Keratinocyte (primary cell): Measurements from ENCODE around the gene SLC2A4RG. TPM values are rescaled to one million over a fixed set of nuclear protein-coding genes. Genes with fewer than 3 reads are reported as not detected.

Source experiments
- DNase-seq: peaks from one replicate; pipeline ENCODE4 v3.0.0-alpha.2; 2011; ENCODE audit warnings: low read depth, missing footprints, low spot score
- FAIRE-seq: peaks from 2 replicates; lab custom pipeline; 2011; peaks lifted over from hg19 to GRCh38; lab: Jason Lieb, UNC
- H2AFZ ChIP-seq: 2 replicates; pipeline ENCODE4 v1.6.0; 2012; ENCODE audit warnings: low read length, control low read depth, inconsistent platforms; ENCODE audit not compliant: control insufficient read depth
- H3K27ac ChIP-seq: 2 replicates; pipeline ENCODE4 v1.5.1; 2011; ENCODE audit warnings: low read length; ENCODE audit not compliant: control insufficient read depth, insufficient read depth
- H3K27me3 ChIP-seq: 3 replicates; pipeline ENCODE4 v1.6.0; 2011; ENCODE audit warnings: low read length; ENCODE audit not compliant: control insufficient read depth, insufficient read depth; ENCODE audit errors: extremely low read depth
- H3K36me3 ChIP-seq, 2 experiments: 2 replicates in 1 of 2; 3 replicates in 1 of 2; pipeline ENCODE4 v1.5.1; 2011; ENCODE audit warnings: low read length in 2 of 2, mild to moderate bottlenecking in 1 of 2; ENCODE audit not compliant: control insufficient read depth in 2 of 2, insufficient read depth in 2 of 2; ENCODE audit errors: extremely low read depth in 1 of 2
- H3K4me1 ChIP-seq: 3 replicates; pipeline ENCODE4 v1.5.1; 2011; ENCODE audit warnings: low read length; ENCODE audit not compliant: control insufficient read depth, insufficient read depth; ENCODE audit errors: extremely low read depth
- H3K4me2 ChIP-seq: 3 replicates; pipeline ENCODE4 v1.6.0; 2011; ENCODE audit warnings: low read depth, low read length; ENCODE audit not compliant: control insufficient read depth, insufficient read depth; ENCODE audit errors: extremely low read depth
- H3K4me3 ChIP-seq, 3 experiments: fragments of 200-600 bp in 1 of 3; sonication (generic) in 1 of 3; 2 replicates in 2 of 3; 3 replicates in 1 of 3; pipeline ENCODE4 v1.5.1; 2011 to 2016; ENCODE audit warnings: low read length in 3 of 3, mild to moderate bottlenecking in 3 of 3, control low read depth in 2 of 3, inconsistent platforms in 1 of 3, low read depth in 1 of 3, mixed read lengths in 1 of 3, mixed run types in 1 of 3, moderate library complexity in 1 of 3; ENCODE audit not compliant: control insufficient read depth in 2 of 3, insufficient read depth in 2 of 3; ENCODE audit errors: extremely low read depth in 1 of 3
- H3K79me2 ChIP-seq: 2 replicates; pipeline ENCODE4 v1.6.0; 2012; ENCODE audit warnings: low read length; ENCODE audit not compliant: control insufficient read depth, insufficient read depth
- H3K9ac ChIP-seq: 3 replicates; pipeline ENCODE4 v1.6.0; 2011; ENCODE audit warnings: low read length; ENCODE audit not compliant: control insufficient read depth, insufficient read depth; ENCODE audit errors: extremely low read depth
- H3K9me1 ChIP-seq: 3 replicates; pipeline ENCODE4 v1.6.0; 2011; ENCODE audit warnings: low read length; ENCODE audit not compliant: control insufficient read depth, insufficient read depth; ENCODE audit errors: extremely low read depth
- H3K9me3 ChIP-seq: 2 replicates; pipeline ENCODE4 v1.5.1; 2012; ENCODE audit warnings: low read depth, low read length; ENCODE audit not compliant: control insufficient read depth
- H4K20me1 ChIP-seq: 3 replicates; pipeline ENCODE4 v1.6.0; 2011; ENCODE audit warnings: low read length; ENCODE audit not compliant: control insufficient read depth, insufficient read depth; ENCODE audit errors: extremely low read depth
- EZH2 ChIP-seq: IDR thresholded peaks from one replicate; pipeline ENCODE4 v1.6.1; 2012; ENCODE audit warnings: inconsistent platforms, mild to moderate bottlenecking, low read length, moderate library complexity
- dilution Hi-C: fragments of 300-500 bp; cut with MboI; formaldehyde crosslinking; loops from one replicate; pipeline ENCODE4 v1.7.0; 2020; ENCODE audit warnings: low sequenced_read_pairs; ENCODE audit not compliant: extremely low pct_ligation_motif_present
- polyA plus RNA-seq, 5 experiments: library from polyadenylated mRNA; depleted of rRNA in 3 of 5; stranded (reverse) in 3 of 5; stranded (forward) in 1 of 5; unstranded in 1 of 5; fragments of >200 nt; gene quantifications; 1 replicate in 1 of 5; 2 replicates in 3 of 5; 3 replicates in 1 of 5; pipeline versions ENCODE4 v1.2.1 to v1.2.3, GENCODE V29; 2011 to 2012; ENCODE audit warnings: missing spikeins in 2 of 5, low read depth in 1 of 5, low replicate concordance in 1 of 5
- TF ChIP-seq, protein P1 (sequence below), 3 experiments: IDR thresholded peaks in 1 of 3; conservative IDR thresholded peaks in 1 of 3; optimal IDR thresholded peaks in 1 of 3; 2 replicates in 2 of 3; 3 replicates in 1 of 3; pipeline versions ENCODE3 to v1.5.1; 2011; ENCODE audit warnings: low read length in 3 of 3, mild to moderate bottlenecking in 3 of 3, moderate library complexity in 2 of 3, control low read depth in 1 of 3, inconsistent platforms in 1 of 3; ENCODE audit not compliant: insufficient read depth in 2 of 3; ENCODE audit errors: extremely low read depth in 1 of 3

SLC2A4RG gene
- polyA plus RNA-seq, 1 donor (not counting 4 experiments of a cell fraction or from before 2014, with no cell fraction given): 23.5 TPM

DNA sequence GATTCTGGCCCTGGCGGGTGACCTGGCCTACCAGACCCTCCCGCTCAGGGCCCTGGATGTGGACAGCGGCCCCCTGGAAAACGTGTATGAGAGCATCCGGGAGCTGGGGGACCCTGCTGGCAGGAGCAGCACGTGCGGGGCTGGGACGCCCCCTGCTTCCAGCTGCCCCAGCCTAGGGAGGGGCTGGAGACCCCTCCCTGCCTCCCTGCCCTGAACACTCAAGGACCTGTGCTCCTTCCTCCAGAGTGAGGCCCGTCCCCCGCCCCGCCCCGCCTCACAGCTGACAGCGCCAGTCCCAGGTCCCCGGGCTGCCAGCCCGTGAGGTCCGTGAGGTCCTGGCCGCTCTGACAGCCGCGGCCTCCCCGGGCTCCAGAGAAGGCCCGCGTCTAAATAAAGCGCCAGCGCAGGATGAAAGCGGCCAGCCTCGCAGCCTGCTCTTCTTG lies 868 bp upstream of the SLC2A4RG start:
- FAIRE-seq: no peak
- H3K36me3 ChIP-seq: peaks cover 17 to 22% of the 10 kb centered on the region in 2 experiments
- peaks cover 30% of the 10 kb centered on the region for H3K4me1 ChIP-seq
- TF ChIP-seq EZH2: no peak
- TF ChIP-seq, protein P1, sequence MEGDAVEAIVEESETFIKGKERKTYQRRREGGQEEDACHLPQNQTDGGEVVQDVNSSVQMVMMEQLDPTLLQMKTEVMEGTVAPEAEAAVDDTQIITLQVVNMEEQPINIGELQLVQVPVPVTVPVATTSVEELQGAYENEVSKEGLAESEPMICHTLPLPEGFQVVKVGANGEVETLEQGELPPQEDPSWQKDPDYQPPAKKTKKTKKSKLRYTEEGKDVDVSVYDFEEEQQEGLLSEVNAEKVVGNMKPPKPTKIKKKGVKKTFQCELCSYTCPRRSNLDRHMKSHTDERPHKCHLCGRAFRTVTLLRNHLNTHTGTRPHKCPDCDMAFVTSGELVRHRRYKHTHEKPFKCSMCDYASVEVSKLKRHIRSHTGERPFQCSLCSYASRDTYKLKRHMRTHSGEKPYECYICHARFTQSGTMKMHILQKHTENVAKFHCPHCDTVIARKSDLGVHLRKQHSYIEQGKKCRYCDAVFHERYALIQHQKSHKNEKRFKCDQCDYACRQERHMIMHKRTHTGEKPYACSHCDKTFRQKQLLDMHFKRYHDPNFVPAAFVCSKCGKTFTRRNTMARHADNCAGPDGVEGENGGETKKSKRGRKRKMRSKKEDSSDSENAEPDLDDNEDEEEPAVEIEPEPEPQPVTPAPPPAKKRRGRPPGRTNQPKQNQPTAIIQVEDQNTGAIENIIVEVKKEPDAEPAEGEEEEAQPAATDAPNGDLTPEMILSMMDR (optimal IDR thresholded peaks at IDR 0.05 in 1 of 3, IDR thresholded peaks at IDR 0.05 in 1 of 3, conservative IDR thresholded peaks at IDR 0.05 in 1 of 3; ENCODE audit: extremely low read depth in 1 of 3, insufficient read depth in 2 of 3, low read length in 3 of 3): no peak
- H3K9me3 ChIP-seq: no peaks in the 10 kb centered on the region
- no peak overlapping the region for H3K4me3 ChIP-seq
- no peaks in the 10 kb centered on the region for H4K20me1 ChIP-seq
- no peak overlapping the region for H2AFZ ChIP-seq
- H3K9me1 ChIP-seq: no peaks in the 10 kb centered on the region
- no peak for DNase-seq
- no peak overlapping the region for H3K4me2 ChIP-seq
- H3K27me3 ChIP-seq: no peaks in the 10 kb centered on the region
- no peak overlapping the region for H3K9ac ChIP-seq
- H3K79me2 ChIP-seq: no peaks in the 10 kb centered on the region
- dilution Hi-C loops: no loop called here
- H3K27ac ChIP-seq: no peak overlapping the region

DNA sequence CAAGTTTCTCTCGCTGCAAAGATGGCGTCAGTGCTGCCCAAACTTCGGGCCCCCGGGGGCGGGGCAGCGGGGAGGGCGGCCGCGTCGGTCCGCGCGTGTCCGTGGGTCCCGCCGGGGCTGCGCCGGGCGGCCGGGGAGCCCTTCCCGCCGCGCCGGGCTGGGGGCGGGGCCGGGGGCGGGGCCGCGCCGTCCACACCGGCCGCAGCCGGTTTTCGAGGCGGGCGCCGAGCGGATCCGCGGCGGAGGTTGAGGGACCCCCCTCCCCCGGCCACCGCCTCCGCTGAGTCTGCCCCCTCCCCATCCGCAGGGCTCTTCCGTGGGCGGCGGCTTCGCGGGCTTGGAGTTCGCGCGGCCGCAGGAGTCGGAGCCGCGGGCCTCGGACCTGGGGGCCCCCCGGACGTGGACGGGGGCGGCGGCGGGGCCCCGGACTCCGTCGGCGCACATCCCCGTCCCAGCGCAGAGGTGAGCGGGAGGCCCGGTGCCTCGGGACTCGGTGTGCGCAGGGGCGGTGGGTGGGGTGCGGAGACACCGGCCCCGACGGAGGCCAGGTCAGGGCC lies 572 bp downstream of the SLC2A4RG start:
- no peaks in the 10 kb centered on the region for H3K9me1 ChIP-seq
- dilution Hi-C loops: no loop called here
- no peak for DNase-seq
- no peaks in the 10 kb centered on the region for H3K27me3 ChIP-seq
- peaks cover 30% of the 10 kb centered on the region for H3K4me1 ChIP-seq
- no peaks in the 10 kb centered on the region for H3K9me3 ChIP-seq
- H2AFZ ChIP-seq: peak overlapping the region; percentile 12
- peak overlapping the region; percentile 51 to 79 (median 73) for H3K4me3 ChIP-seq
- H3K79me2 ChIP-seq: no peaks in the 10 kb centered on the region
- peak overlapping the region; percentile 69 for H3K9ac ChIP-seq
- FAIRE-seq: no peak
- TF ChIP-seq, protein P1 (optimal IDR thresholded peaks at IDR 0.05 in 1 of 3, IDR thresholded peaks at IDR 0.05 in 1 of 3, conservative IDR thresholded peaks at IDR 0.05 in 1 of 3; ENCODE audit: extremely low read depth in 1 of 3, insufficient read depth in 2 of 3, low read length in 3 of 3): no peak
- TF ChIP-seq EZH2: no peak
- no peaks in the 10 kb centered on the region for H4K20me1 ChIP-seq
- peaks cover 10 to 13% of the 10 kb centered on the region in 2 experiments for H3K36me3 ChIP-seq
- peak overlapping the region; percentile 85 for H3K4me2 ChIP-seq
- H3K27ac ChIP-seq: peak overlapping the region; percentile 28
